Right lobe of liver (tissue), 6 donors: Measurements from ENCODE around the gene ZNF532. TPM values are rescaled to one million over a fixed set of nuclear protein-coding genes. Genes with fewer than 3 reads are reported as not detected.

Experiments
- ATAC-seq, 4 donors: fragments of 200-7000 bp; cut with Tn5 transposase; one replicate each; pipeline ENCODE4 v1.9.1; 2020; ENCODE audit warnings: mild to moderate bottlenecking in 4 of 4, moderate library complexity in 4 of 4
- DNase-seq, 3 donors: peaks; one replicate each; pipeline ENCODE4 v3.0.0-alpha.2; 2020
- H3K27ac ChIP-seq, 3 donors: fragments of 200-600 bp; one replicate each; pipeline ENCODE4 v1.8.0; 2022
- H3K27me3 ChIP-seq, 2 donors: fragments of 200-600 bp; one replicate each; pipeline ENCODE4 v1.8.0; 2022
- H3K36me3 ChIP-seq, 4 donors: fragments of 200-600 bp; sonication (generic) in 1 of 4; one replicate each; pipeline versions ENCODE4 v1.5.1 to v1.8.0; 2017 to 2022; ENCODE audit warnings: control low read depth in 1 of 4
- H3K4me1 ChIP-seq, 4 donors: fragments of 200-600 bp; sonication (generic) in 1 of 4; one replicate each; pipeline versions ENCODE4 v1.5.1 to v1.8.0; 2017 to 2022; ENCODE audit warnings: control low read depth in 1 of 4
- H3K4me3 ChIP-seq, 3 donors: fragments of 200-600 bp; one replicate each; pipeline ENCODE4 v1.8.0; 2022
- H3K9me3 ChIP-seq, 4 donors: fragments of 200-600 bp; sonication (generic) in 1 of 4; one replicate each; pipeline versions ENCODE4 v1.5.1 to v1.8.0; 2017 to 2022; ENCODE audit warnings: control low read depth in 1 of 4
- POLR2A ChIP-seq: fragments of 450-650 bp; IDR thresholded peaks from one replicate; pipeline ENCODE4 v1.6.1; 2017; ENCODE audit warnings: antibody characterized with exemption, mild to moderate bottlenecking
- WGBS: methylation state at CpG from one replicate; pipeline ENCODE4 v1.1.6; 2018; ENCODE audit warnings: low coverage, low lambda C conversion rate; ENCODE audit not compliant: insufficient coverage; ENCODE audit errors: missing lambda C conversion rate; 5-methylcytosine and 5-hydroxymethylcytosine counted together
- intact Hi-C, 2 donors: fragments of 100-400 bp; cut with DNase I; formaldehyde crosslinking; loops; one replicate each; pipeline versions ENCODE4 v1.11.2 to v1.14.1; 2022
- total RNA-seq, 6 experiments: library from RNA; depleted of rRNA in 2 of 6; stranded (reverse); fragments of >200 nt in 2 of 6; fragmentation: NEBNext Ultra II Directional in 3 of 6; extraction: Animal tissue kit (Norgen Biotek cat#: 25700) in 3 of 6; gene quantifications; one replicate each; pipeline versions ENCODE4 v1.1.0 to v1.2.4, GENCODE V29; 2016 to 2023
- TF ChIP-seq, protein P1 (sequence below), 4 donors: fragments of 200-600 bp in 3 of 4; fragments of 450-650 bp in 1 of 4; IDR thresholded peaks; one replicate each; pipeline versions ENCODE4 v1.5.1 to v1.8.0; 2016 to 2022; ENCODE audit warnings: antibody characterized with exemption in 4 of 4, mild to moderate bottlenecking in 2 of 4
- donor health status: DM: no; HTN: yes; CAD: no.
- donor health status: DM: no; HTN: no; CAD: no.
- donor health status: DM: no; HTN: no; CAD: no.
- donor health status: DM: no; HTN: yes; CAD: no.
- donor health status: DM: no; HTN: yes; CAD: no.

Gene ZNF532
- total RNA-seq, 6 experiments from 2014 or later: 2.0 to 6.4 (median 3.2) TPM

DNA sequence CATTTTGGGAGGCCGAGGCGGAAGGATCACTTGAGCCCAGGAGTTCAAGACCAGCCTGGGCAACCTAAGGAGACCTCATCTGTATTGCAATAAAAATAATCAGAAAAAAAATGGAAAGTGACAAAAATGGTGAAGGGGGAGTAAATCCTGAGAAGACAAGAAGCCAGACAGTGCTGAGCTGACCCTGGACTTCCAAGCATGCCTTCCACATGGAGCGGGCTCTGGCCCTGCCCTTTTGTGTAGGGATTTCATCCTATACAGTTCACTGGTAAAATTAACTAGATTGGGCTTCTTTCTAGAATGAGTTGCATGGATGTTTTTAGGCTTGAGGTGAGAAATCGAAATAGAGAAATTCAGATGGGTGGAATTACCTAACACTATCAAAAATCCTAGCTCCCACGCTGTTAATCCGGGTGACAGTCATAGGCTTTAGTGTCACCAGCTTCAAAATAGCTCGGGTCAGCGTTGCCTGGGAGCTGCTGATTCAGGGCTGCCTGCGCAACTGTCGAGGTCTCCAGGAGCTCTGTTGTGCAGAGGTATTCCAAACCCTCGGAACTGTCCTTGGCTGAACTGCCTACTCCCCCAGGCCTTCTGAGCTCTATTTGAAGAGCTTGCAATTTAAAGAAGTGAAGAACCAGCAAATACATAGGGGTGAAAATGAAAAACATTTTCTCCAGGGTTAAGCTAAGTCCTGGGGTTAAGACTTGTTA lies 21.5 kb upstream of the ZNF532 start:
- H3K4me1 ChIP-seq: no peaks in the 10 kb centered on the region
- 71% methylated on average over 6 of the region's 11 CpGs for WGBS
- H3K36me3 ChIP-seq: no peaks in the 10 kb centered on the region
- no peak overlapping the region for H3K4me3 ChIP-seq
- no peak overlapping the region for H3K27ac ChIP-seq
- no peaks in the 10 kb centered on the region for H3K27me3 ChIP-seq
- DNase-seq (no peak), ATAC-seq (no peak)
- H3K9me3 ChIP-seq: no peaks in the 10 kb centered on the region
- intact Hi-C loops: no loop called here
- TF ChIP-seq POLR2A: no peak
- TF ChIP-seq, protein P1, sequence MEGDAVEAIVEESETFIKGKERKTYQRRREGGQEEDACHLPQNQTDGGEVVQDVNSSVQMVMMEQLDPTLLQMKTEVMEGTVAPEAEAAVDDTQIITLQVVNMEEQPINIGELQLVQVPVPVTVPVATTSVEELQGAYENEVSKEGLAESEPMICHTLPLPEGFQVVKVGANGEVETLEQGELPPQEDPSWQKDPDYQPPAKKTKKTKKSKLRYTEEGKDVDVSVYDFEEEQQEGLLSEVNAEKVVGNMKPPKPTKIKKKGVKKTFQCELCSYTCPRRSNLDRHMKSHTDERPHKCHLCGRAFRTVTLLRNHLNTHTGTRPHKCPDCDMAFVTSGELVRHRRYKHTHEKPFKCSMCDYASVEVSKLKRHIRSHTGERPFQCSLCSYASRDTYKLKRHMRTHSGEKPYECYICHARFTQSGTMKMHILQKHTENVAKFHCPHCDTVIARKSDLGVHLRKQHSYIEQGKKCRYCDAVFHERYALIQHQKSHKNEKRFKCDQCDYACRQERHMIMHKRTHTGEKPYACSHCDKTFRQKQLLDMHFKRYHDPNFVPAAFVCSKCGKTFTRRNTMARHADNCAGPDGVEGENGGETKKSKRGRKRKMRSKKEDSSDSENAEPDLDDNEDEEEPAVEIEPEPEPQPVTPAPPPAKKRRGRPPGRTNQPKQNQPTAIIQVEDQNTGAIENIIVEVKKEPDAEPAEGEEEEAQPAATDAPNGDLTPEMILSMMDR (IDR thresholded peaks at IDR 0.05): no peak

DNA sequence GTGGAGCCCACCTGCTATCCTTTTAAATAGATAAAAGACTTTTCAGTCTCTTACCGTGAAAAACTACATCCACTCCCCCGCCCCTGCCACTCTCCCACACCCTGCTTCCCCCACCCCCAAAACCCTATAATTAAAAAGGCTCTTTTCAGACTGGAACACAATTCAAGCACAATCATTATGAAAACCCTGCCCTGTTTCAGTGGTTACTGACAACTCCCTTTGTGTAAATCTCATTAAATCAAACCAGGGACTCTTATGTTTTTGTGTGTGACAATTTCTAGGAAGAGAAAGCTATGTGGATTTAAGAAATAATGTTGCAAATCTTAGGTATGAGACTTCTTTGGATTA lies 21.0 kb upstream of the ZNF532 start:
- Histone ChIP-seq H3K27ac (no peak overlapping the region), H3K36me3 (no peaks in the 10 kb centered on the region), H3K4me1 (no peaks in the 10 kb centered on the region), H3K4me3 (no peak overlapping the region), H3K27me3 (no peaks in the 10 kb centered on the region), H3K9me3 (no peaks in the 10 kb centered on the region)
- ATAC-seq: no peak
- intact Hi-C loops: no loop called here
- 59% methylated on average over 2 of the region's 2 CpGs for WGBS
- TF ChIP-seq, protein P1 (IDR thresholded peaks at IDR 0.05): no peak
- no peak for TF ChIP-seq POLR2A
- DNase-seq: no peak

DNA sequence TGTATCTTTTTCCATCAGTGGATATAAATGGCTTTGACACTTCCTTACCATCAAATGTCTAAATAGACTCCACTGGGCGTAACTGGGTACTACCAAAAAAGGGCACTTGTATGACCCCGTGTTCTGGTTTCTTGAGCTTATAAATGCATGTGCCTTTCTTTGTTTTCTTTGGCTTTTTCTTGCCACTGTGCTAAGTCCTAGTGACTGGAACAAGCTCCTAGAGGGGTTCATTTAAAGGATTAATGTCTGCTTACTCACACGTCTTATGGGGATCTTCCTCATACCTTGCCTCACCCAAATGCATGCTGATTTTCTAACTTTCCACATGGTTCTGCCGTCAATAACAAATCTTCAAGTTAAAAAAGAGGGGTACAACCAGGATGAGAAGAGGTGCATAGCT lies 19.8 kb upstream of the ZNF532 start:
- ATAC-seq (no peak), DNase-seq (no peak)
- 72% methylated on average over 4 of the region's 4 CpGs for WGBS
- no peaks in the 10 kb centered on the region for H3K27me3 ChIP-seq
- intact Hi-C loops: no loop called here
- H3K4me3 ChIP-seq: no peak overlapping the region
- H3K36me3 ChIP-seq: no peaks in the 10 kb centered on the region
- no peaks in the 10 kb centered on the region for H3K4me1 ChIP-seq
- TF ChIP-seq POLR2A: no peak
- TF ChIP-seq, protein P1 (IDR thresholded peaks at IDR 0.05): no peak
- H3K27ac ChIP-seq: no peak overlapping the region
- no peaks in the 10 kb centered on the region for H3K9me3 ChIP-seq

DNA sequence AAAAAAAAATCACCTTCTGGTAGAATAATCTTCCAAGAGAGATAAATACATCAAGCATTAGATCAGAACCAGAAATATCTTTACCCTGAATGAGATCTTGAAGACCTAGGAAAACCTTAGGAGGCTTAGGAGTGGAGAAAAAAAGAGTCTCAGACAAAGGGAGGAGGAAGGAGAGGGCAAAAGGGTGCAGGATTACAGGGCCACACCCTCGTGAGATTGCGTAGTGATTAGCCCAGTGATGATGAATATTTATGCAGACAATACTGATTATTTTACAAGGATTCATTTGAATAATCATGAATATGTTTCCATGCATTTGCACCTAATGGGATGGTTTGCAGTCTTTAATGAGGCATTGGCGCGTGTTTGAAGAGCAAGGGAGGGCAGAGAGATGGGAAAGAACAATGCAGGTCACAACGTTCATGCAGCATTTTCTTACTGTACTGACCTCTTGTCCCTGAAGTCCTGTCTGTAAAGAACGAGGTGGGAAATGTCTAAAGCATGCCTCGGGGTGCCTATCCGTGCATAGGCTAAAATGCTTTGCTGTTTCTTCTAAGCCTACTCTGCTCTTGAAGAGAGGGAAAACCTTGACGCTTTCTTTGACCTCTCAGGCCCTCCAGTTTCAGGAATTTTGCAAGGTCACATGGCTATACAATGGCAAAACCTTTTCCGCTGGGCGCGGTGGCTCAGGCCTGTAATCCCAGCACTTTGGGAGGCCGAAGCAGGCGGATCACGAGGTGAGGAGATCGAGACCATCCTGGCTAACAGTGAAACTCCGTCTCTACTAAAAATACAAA lies 18.6 kb upstream of the ZNF532 start:
- ATAC-seq (no peak), DNase-seq (no peak)
- H3K9me3 ChIP-seq: no peaks in the 10 kb centered on the region
- no peak overlapping the region for H3K4me3 ChIP-seq
- WGBS: 77% methylated on average over 17 of the region's 17 CpGs
- no peaks in the 10 kb centered on the region for H3K27me3 ChIP-seq
- intact Hi-C loops: no loop called here
- no peaks in the 10 kb centered on the region for H3K36me3 ChIP-seq
- TF ChIP-seq, protein P1 (IDR thresholded peaks at IDR 0.05): no peak
- no peak for TF ChIP-seq POLR2A
- H3K4me1 ChIP-seq: no peaks in the 10 kb centered on the region
- H3K27ac ChIP-seq: no peak overlapping the region
